ENCODE measurements around the gene C19orf44.
"Not testable (repeated sequence)": the region's sequence is repeated elsewhere in the genome, so short reads cannot be mapped to it uniquely, and the experiment has no call there.

The C19orf44 gene

GRCh38 chr19:16472992-16473391, 23.2 kb upstream of the C19orf44 start:
- no peak overlapping the region for H3K27ac Mint-ChIP-seq (ENCODE audit: low read depth)
- H3K4me1 Mint-ChIP-seq: peaks cover 28% of the 10 kb centered on the region
- H3K9me3 Mint-ChIP-seq: no peaks in the 10 kb centered on the region

GRCh38 chr19:16473875-16474392, 22.3 kb upstream of the C19orf44 start:
- Mint-ChIP-seq H3K36me3 (ENCODE audit: insufficient read depth) (peaks cover 2% of the 10 kb centered on the region), H3K4me3 (no peak overlapping the region), H3K27me3 (no peaks in the 10 kb centered on the region), H3K27ac (ENCODE audit: low read depth) (no peak overlapping the region), H3K9me3 (no peaks in the 10 kb centered on the region), H3K4me1 (peaks cover 20% of the 10 kb centered on the region)
- DNase-seq (ENCODE audit: low spot score in 2 of 2) (no peak), ATAC-seq (replicated peaks; ENCODE audit: extremely low read depth, poor library complexity, severe bottlenecking) (no peak)

More at GRCh38 chr19:16472992-16473391, 23.2 kb upstream of the C19orf44 start:
- Mint-ChIP-seq H3K4me3 (peak overlapping the region; percentile 79), H3K27me3 (no peaks in the 10 kb centered on the region), H3K36me3 (ENCODE audit: insufficient read depth) (peaks cover 2% of the 10 kb centered on the region)
- ATAC-seq (replicated peaks; ENCODE audit: extremely low read depth, poor library complexity, severe bottlenecking) (no peak), DNase-seq (ENCODE audit: low spot score in 2 of 2) (no peak)

- H3K4me3 Mint-ChIP-seq: no peak overlapping the region
- H3K27me3 Mint-ChIP-seq: no peaks in the 10 kb centered on the region
- H3K9me3 Mint-ChIP-seq: no peaks in the 10 kb centered on the region
- no peaks in the 10 kb centered on the region for H3K4me1 Mint-ChIP-seq
- no peak for DNase-seq (ENCODE audit: low spot score in 2 of 2)
- no peak for ATAC-seq (replicated peaks; ENCODE audit: extremely low read depth, poor library complexity, severe bottlenecking)
- H3K36me3 Mint-ChIP-seq (ENCODE audit: insufficient read depth): peaks cover 1% of the 10 kb centered on the region
- H3K27ac Mint-ChIP-seq (ENCODE audit: low read depth): no peak overlapping the region
Observed at GRCh38 chr19:16476401-16476800, 19.8 kb upstream of the C19orf44 start.

- H3K4me1 Mint-ChIP-seq: no peaks in the 10 kb centered on the region
- no peak overlapping the region for H3K4me3 Mint-ChIP-seq
- H3K36me3 Mint-ChIP-seq (ENCODE audit: insufficient read depth): peaks cover 1% of the 10 kb centered on the region
- no peak for DNase-seq (ENCODE audit: low spot score in 2 of 2)
- H3K27ac Mint-ChIP-seq (ENCODE audit: low read depth): no peak overlapping the region
- H3K9me3 Mint-ChIP-seq: no peaks in the 10 kb centered on the region
- H3K27me3 Mint-ChIP-seq: no peaks in the 10 kb centered on the region
- no peak for ATAC-seq (replicated peaks; ENCODE audit: extremely low read depth, poor library complexity, severe bottlenecking)
Observed at GRCh38 chr19:16477311-16477710, 18.9 kb upstream of the C19orf44 start.

- peaks cover 1% of the 10 kb centered on the region for H3K36me3 Mint-ChIP-seq (ENCODE audit: insufficient read depth)
- H3K4me1 Mint-ChIP-seq: no peaks in the 10 kb centered on the region
- H3K27ac Mint-ChIP-seq (ENCODE audit: low read depth): no peak overlapping the region
- no peaks in the 10 kb centered on the region for H3K27me3 Mint-ChIP-seq
- no peak for ATAC-seq (replicated peaks; ENCODE audit: extremely low read depth, poor library complexity, severe bottlenecking)
- H3K9me3 Mint-ChIP-seq: no peaks in the 10 kb centered on the region
- no peak for DNase-seq (ENCODE audit: low spot score in 2 of 2)
- H3K4me3 Mint-ChIP-seq: no peak overlapping the region
Observed at GRCh38 chr19:16482745-16483144, 13.4 kb upstream of the C19orf44 start.

GRCh38 chr19:16486476-16486875, 9.7 kb upstream of the C19orf44 start:
- H3K4me1 Mint-ChIP-seq; H3K9me3 Mint-ChIP-seq; H3K4me3 Mint-ChIP-seq; H3K27me3 Mint-ChIP-seq; H3K27ac Mint-ChIP-seq (ENCODE audit: low read depth); DNase-seq (ENCODE audit: low spot score in 2 of 2); H3K36me3 Mint-ChIP-seq (ENCODE audit: insufficient read depth); ATAC-seq (replicated peaks; ENCODE audit: extremely low read depth, poor library complexity, severe bottlenecking): not testable (repeated sequence)

- peak overlapping the region; percentile 88 for H3K4me3 Mint-ChIP-seq
- H3K4me1 Mint-ChIP-seq: peaks cover 11% of the 10 kb centered on the region
- no peaks in the 10 kb centered on the region for H3K9me3 Mint-ChIP-seq
- peak overlapping the region; percentile 86 for H3K27ac Mint-ChIP-seq (ENCODE audit: low read depth)
- DNase-seq (ENCODE audit: low spot score in 2 of 2): no peak
- ATAC-seq (replicated peaks; ENCODE audit: extremely low read depth, poor library complexity, severe bottlenecking): no peak
- no peaks in the 10 kb centered on the region for H3K27me3 Mint-ChIP-seq
- peaks cover 4% of the 10 kb centered on the region for H3K36me3 Mint-ChIP-seq (ENCODE audit: insufficient read depth)
Observed at GRCh38 chr19:16496613-16496983, 404 bp downstream of the C19orf44 start.

- Mint-ChIP-seq H3K9me3 (no peaks in the 10 kb centered on the region), H3K4me1 (peaks cover 11% of the 10 kb centered on the region), H3K27ac (ENCODE audit: low read depth) (no peak overlapping the region), H3K36me3 (ENCODE audit: insufficient read depth) (peaks cover 4% of the 10 kb centered on the region), H3K27me3 (no peaks in the 10 kb centered on the region), H3K4me3 (peak overlapping the region; percentile 88)
- ATAC-seq (replicated peaks; ENCODE audit: extremely low read depth, poor library complexity, severe bottlenecking) (no peak), DNase-seq (ENCODE audit: low spot score in 2 of 2) (no peak)
Observed at GRCh38 chr19:16497042-16497441, 848 bp downstream of the C19orf44 start.

- no peak for ATAC-seq (replicated peaks; ENCODE audit: extremely low read depth, poor library complexity, severe bottlenecking)
- Mint-ChIP-seq H3K4me3 (no peak overlapping the region), H3K9me3 (no peaks in the 10 kb centered on the region), H3K27me3 (no peaks in the 10 kb centered on the region), H3K4me1 (peaks cover 11% of the 10 kb centered on the region), H3K27ac (ENCODE audit: low read depth) (no peak overlapping the region), H3K36me3 (ENCODE audit: insufficient read depth) (peaks cover 5% of the 10 kb centered on the region)
- DNase-seq (ENCODE audit: low spot score in 2 of 2): no peak
Observed at GRCh38 chr19:16497837-16498236, 1.6 kb downstream of the C19orf44 start.

- H3K27ac Mint-ChIP-seq (ENCODE audit: low read depth): peak overlapping the region; percentile 65
- H3K4me3 Mint-ChIP-seq: no peak overlapping the region
- ATAC-seq (replicated peaks; ENCODE audit: extremely low read depth, poor library complexity, severe bottlenecking) (no peak), DNase-seq (ENCODE audit: low spot score in 2 of 2) (no peak)
- no peaks in the 10 kb centered on the region for H3K9me3 Mint-ChIP-seq
- no peaks in the 10 kb centered on the region for H3K27me3 Mint-ChIP-seq
- no peaks in the 10 kb centered on the region for H3K4me1 Mint-ChIP-seq
- H3K36me3 Mint-ChIP-seq (ENCODE audit: insufficient read depth): peaks cover 7% of the 10 kb centered on the region
Observed at GRCh38 chr19:16504271-16504670, 8.1 kb downstream of the C19orf44 start.

- not testable (repeated sequence) for H3K27me3 Mint-ChIP-seq; ATAC-seq (replicated peaks; ENCODE audit: extremely low read depth, poor library complexity, severe bottlenecking); H3K4me3 Mint-ChIP-seq; H3K4me1 Mint-ChIP-seq; H3K9me3 Mint-ChIP-seq; H3K36me3 Mint-ChIP-seq (ENCODE audit: insufficient read depth); H3K27ac Mint-ChIP-seq (ENCODE audit: low read depth); DNase-seq (ENCODE audit: low spot score in 2 of 2)
Observed at GRCh38 chr19:16506161-16506560, 10.0 kb downstream of the C19orf44 start.

- ATAC-seq (replicated peaks; ENCODE audit: extremely low read depth, poor library complexity, severe bottlenecking) (no peak), DNase-seq (ENCODE audit: low spot score in 2 of 2) (no peak)
- Mint-ChIP-seq H3K27ac (ENCODE audit: low read depth) (no peak overlapping the region), H3K4me3 (no peak overlapping the region), H3K9me3 (no peaks in the 10 kb centered on the region), H3K27me3 (no peaks in the 10 kb centered on the region), H3K36me3 (ENCODE audit: insufficient read depth) (peaks cover 6% of the 10 kb centered on the region), H3K4me1 (no peaks in the 10 kb centered on the region)
Observed at GRCh38 chr19:16506961-16507360, 10.8 kb downstream of the C19orf44 start.

- no peak overlapping the region for H3K4me3 Mint-ChIP-seq
Observed at GRCh38 chr19:16508546-16508945, 12.4 kb downstream of the C19orf44 start.

More at GRCh38 chr19:16508546-16508945, 12.4 kb downstream of the C19orf44 start:
- peaks cover 5% of the 10 kb centered on the region for H3K36me3 Mint-ChIP-seq (ENCODE audit: insufficient read depth)
- no peaks in the 10 kb centered on the region for H3K4me1 Mint-ChIP-seq
- H3K27ac Mint-ChIP-seq (ENCODE audit: low read depth): no peak overlapping the region
- no peaks in the 10 kb centered on the region for H3K9me3 Mint-ChIP-seq
- ATAC-seq (replicated peaks; ENCODE audit: extremely low read depth, poor library complexity, severe bottlenecking): no peak
- no peaks in the 10 kb centered on the region for H3K27me3 Mint-ChIP-seq
- DNase-seq (ENCODE audit: low spot score in 2 of 2): no peak
